ENCODE results near the gene CKS2.

GRCh38 chr9:89340332-89340731, 29.3 kb downstream of the CKS2 start:
- no peak for TF ChIP-seq CTCF (IDR thresholded peaks at IDR 0.05)
- TF ChIP-seq POLR2A (IDR thresholded peaks at IDR 0.05) = no peak

Data from heart left ventricle (tissue), 13 donors.